ENCODE data around the gene NEURL1. TPM values are rescaled to one million over a fixed set of nuclear protein-coding genes. Genes with fewer than 3 reads are reported as not detected.

The NEURL1 gene
- total and polyA plus RNA-seq, 2 experiments from 2014 or later = 2.3 to 4.6 TPM

DNA sequence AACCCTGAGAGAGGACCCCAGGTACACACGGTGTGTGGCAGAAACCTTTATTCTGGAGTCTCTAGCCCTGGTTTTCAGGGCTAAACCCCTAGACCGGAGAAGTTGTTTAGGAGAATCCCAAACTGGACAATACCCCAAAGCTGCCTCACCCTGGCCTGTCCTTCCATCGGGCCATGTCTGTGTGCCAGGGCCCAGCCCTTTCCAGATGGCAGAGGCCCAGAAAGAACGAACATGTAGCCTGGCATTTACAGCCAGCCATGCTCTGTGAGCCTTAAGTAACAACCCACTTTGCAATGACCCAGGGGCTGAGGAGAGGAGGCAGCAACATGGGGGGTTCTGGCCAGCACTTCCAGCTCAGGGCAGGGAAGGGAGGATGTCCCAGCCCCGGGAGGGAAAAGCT is 142.1 kb downstream of the NEURL1 start:
- H2AFZ ChIP-seq = no peak overlapping the region
- no peaks in the 10 kb centered on the region for H3K36me3 ChIP-seq (replicated peaks; ENCODE audit: insufficient read depth, low read depth)
- H3K4me1 ChIP-seq (ENCODE audit: insufficient read depth) = no peaks in the 10 kb centered on the region
- H3K4me3 ChIP-seq = no peak overlapping the region
- H4K20me1 ChIP-seq (ENCODE audit: insufficient read depth, poor library complexity, severe bottlenecking) = peaks cover 8% of the 10 kb centered on the region
- no peaks in the 10 kb centered on the region for H3K27me3 ChIP-seq
- H3K9me3 ChIP-seq (ENCODE audit: low read depth) = no peaks in the 10 kb centered on the region
- TF ChIP-seq EZH2 (IDR thresholded peaks at IDR 0.05; ENCODE audit: borderline replicate concordance) = no peak
- no peak for TF ChIP-seq EZH2phosphoT487 (IDR thresholded peaks at IDR 0.05; ENCODE audit: low read depth, severe bottlenecking, unreplicated experiment)
- TF ChIP-seq, protein P1, sequence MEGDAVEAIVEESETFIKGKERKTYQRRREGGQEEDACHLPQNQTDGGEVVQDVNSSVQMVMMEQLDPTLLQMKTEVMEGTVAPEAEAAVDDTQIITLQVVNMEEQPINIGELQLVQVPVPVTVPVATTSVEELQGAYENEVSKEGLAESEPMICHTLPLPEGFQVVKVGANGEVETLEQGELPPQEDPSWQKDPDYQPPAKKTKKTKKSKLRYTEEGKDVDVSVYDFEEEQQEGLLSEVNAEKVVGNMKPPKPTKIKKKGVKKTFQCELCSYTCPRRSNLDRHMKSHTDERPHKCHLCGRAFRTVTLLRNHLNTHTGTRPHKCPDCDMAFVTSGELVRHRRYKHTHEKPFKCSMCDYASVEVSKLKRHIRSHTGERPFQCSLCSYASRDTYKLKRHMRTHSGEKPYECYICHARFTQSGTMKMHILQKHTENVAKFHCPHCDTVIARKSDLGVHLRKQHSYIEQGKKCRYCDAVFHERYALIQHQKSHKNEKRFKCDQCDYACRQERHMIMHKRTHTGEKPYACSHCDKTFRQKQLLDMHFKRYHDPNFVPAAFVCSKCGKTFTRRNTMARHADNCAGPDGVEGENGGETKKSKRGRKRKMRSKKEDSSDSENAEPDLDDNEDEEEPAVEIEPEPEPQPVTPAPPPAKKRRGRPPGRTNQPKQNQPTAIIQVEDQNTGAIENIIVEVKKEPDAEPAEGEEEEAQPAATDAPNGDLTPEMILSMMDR (IDR thresholded peaks at IDR 0.05; ENCODE audit: poor library complexity) = no peak
- WGBS (ENCODE audit: low lambda C conversion rate, missing lambda C conversion rate) = 83% methylated on average over 5 of the region's 5 CpGs
- no peak overlapping the region for H3K27ac ChIP-seq
- H3K9me2 ChIP-seq (replicated peaks; ENCODE audit: insufficient read depth) = no peaks in the 10 kb centered on the region
- peaks cover 9% of the 10 kb centered on the region for H3K79me2 ChIP-seq
- no peak overlapping the region for H3K4me2 ChIP-seq
- no peak for DNase-seq (ENCODE audit: low spot score)

DNA sequence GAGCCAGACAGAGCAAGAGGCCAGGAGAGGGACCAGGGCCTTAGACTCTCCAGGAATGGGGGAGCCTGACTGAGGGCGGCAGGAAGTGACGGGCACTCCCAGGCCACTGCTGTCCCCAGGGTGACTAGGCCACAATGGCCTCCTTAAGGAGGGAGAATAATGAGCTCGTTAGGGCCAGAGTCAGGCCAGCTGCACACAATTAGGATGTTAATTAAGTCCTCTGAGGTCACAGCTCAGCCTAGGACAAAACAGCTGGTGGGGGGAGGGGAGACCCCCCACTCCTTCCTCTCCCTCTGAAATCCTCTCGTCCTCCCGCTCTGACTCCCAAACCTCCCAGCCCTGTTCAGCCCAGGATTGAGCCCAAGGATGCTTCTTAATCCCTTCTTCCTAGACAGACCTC is 143.0 kb downstream of the NEURL1 start:
- Histone ChIP-seq H3K27ac (no peak overlapping the region), H3K4me1 (ENCODE audit: insufficient read depth) (no peaks in the 10 kb centered on the region), H3K9me3 (ENCODE audit: low read depth) (no peaks in the 10 kb centered on the region), H2AFZ (no peak overlapping the region), H3K36me3 (replicated peaks; ENCODE audit: insufficient read depth, low read depth) (no peaks in the 10 kb centered on the region), H3K79me2 (peaks cover 10% of the 10 kb centered on the region), H3K4me2 (no peak overlapping the region), H3K27me3 (no peaks in the 10 kb centered on the region), H3K4me3 (no peak overlapping the region), H4K20me1 (ENCODE audit: insufficient read depth, poor library complexity, severe bottlenecking) (peaks cover 8% of the 10 kb centered on the region), H3K9me2 (replicated peaks; ENCODE audit: insufficient read depth) (no peaks in the 10 kb centered on the region)
- no peak for DNase-seq (ENCODE audit: low spot score)
- no peak for TF ChIP-seq EZH2phosphoT487 (IDR thresholded peaks at IDR 0.05; ENCODE audit: low read depth, severe bottlenecking, unreplicated experiment)
- TF ChIP-seq, protein P1 (IDR thresholded peaks at IDR 0.05; ENCODE audit: poor library complexity) = no peak
- no peak for TF ChIP-seq EZH2 (IDR thresholded peaks at IDR 0.05; ENCODE audit: borderline replicate concordance)
- 85% methylated on average over 5 of the region's 5 CpGs for WGBS (ENCODE audit: low lambda C conversion rate, missing lambda C conversion rate)

DNA sequence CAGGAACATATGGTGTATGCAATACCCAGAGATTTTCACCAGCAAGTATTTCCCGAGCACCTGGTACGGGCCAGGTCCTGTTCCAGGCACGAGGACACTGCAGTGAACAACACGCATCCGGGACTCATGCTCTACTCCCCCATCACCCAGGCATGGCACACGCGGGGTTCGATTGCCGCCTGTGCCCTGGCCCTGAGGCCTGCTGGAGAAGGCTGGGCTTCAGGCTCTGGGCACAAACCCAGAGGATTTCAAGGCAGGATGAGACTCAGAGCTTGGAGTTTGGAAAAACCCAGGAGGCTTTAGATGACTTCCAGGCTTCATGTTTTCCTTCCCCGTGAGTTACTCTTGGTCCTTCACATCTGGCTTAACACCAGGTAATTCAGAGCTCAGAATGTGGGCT is 143.5 kb downstream of the NEURL1 start:
- Histone ChIP-seq H3K4me2 (no peak overlapping the region), H3K9me3 (ENCODE audit: low read depth) (no peaks in the 10 kb centered on the region), H3K4me3 (no peak overlapping the region), H4K20me1 (ENCODE audit: insufficient read depth, poor library complexity, severe bottlenecking) (peaks cover 8% of the 10 kb centered on the region), H3K9me2 (replicated peaks; ENCODE audit: insufficient read depth) (no peaks in the 10 kb centered on the region), H2AFZ (no peak overlapping the region), H3K27ac (no peak overlapping the region), H3K79me2 (peaks cover 10% of the 10 kb centered on the region), H3K4me1 (ENCODE audit: insufficient read depth) (no peaks in the 10 kb centered on the region), H3K27me3 (no peaks in the 10 kb centered on the region), H3K36me3 (replicated peaks; ENCODE audit: insufficient read depth, low read depth) (no peaks in the 10 kb centered on the region)
- WGBS (ENCODE audit: low lambda C conversion rate, missing lambda C conversion rate) = 79% methylated on average over 10 of the region's 10 CpGs
- DNase-seq (ENCODE audit: low spot score) = no peak
- TF ChIP-seq, protein P1 (IDR thresholded peaks at IDR 0.05; ENCODE audit: poor library complexity) = no peak
- TF ChIP-seq EZH2 (IDR thresholded peaks at IDR 0.05; ENCODE audit: borderline replicate concordance) = no peak
- no peak for TF ChIP-seq EZH2phosphoT487 (IDR thresholded peaks at IDR 0.05; ENCODE audit: low read depth, severe bottlenecking, unreplicated experiment)

Data from hepatocyte (in vitro differentiated cells).